KBM-7 (cell line): ENCODE measurements around the gene ATCAY.
"Not testable (repeated sequence)": the region's sequence is repeated elsewhere in the genome, so short reads cannot be mapped to it uniquely, and the experiment has no call there.

Experiments used
- DNase-seq: peaks from one replicate; pipeline ENCODE4 v3.0.0-alpha.2; 2015
- in situ Hi-C: fragments of 300-500 bp; cut with MboI; formaldehyde crosslinking; loops from 2 replicates; pipeline ENCODE4 v1.14.3; 2020; ENCODE audit warnings: low sequenced_read_pairs, low pct_unique_long_range_greater_than_20kb, mixed read lengths

Gene ATCAY

GRCh38 chr19:3963458-3964255, 83.2 kb downstream of the ATCAY start:
- DNase-seq: no peak
- in situ Hi-C loops: no loop called here

- in situ Hi-C loops: no loop called here
- DNase-seq: no peak
Measured at GRCh38 chr19:3964256-3965194, 84.0 kb downstream of the ATCAY start.

- no peak for DNase-seq
Measured at GRCh38 chr19:3966051-3967017, 85.8 kb downstream of the ATCAY start.

GRCh38 chr19:3967983-3968382, 87.5 kb downstream of the ATCAY start:
- DNase-seq, in situ Hi-C loops: not testable (repeated sequence)

More at GRCh38 chr19:3966051-3967017, 85.8 kb downstream of the ATCAY start:
- in situ Hi-C loops: no loop called here

GRCh38 chr19:3968556-3969434, 88.3 kb downstream of the ATCAY start:
- DNase-seq: no peak
- in situ Hi-C loops: no loop called here

- in situ Hi-C loops: no loop called here
- no peak for DNase-seq
Measured at GRCh38 chr19:3969435-3970312, 89.2 kb downstream of the ATCAY start.

GRCh38 chr19:3970313-3970807, 89.9 kb downstream of the ATCAY start:
- no peak for DNase-seq
- in situ Hi-C loops: no loop called here

- in situ Hi-C loops: no loop called here
- peak; percentile 98 for DNase-seq
Measured at GRCh38 chr19:3970808-3971598, 90.5 kb downstream of the ATCAY start, which contains the start of gene DAPK3. Gene DAPK3, minus strand, starts transcription at chr19:3971099. Its CDS starts 1,364 bp downstream, at chr19:3969735.

- no peak for DNase-seq
- in situ Hi-C loops: no loop called here
Measured at GRCh38 chr19:3975144-3975543, 94.7 kb downstream of the ATCAY start.

- no peak for DNase-seq
- in situ Hi-C loops: no loop called here
Measured at GRCh38 chr19:3975637-3976087, 95.2 kb downstream of the ATCAY start.

GRCh38 chr19:3976495-3977241, 96.2 kb downstream of the ATCAY start:
- in situ Hi-C loops: no loop called here
- no peak for DNase-seq
